ENCODE results near the gene THYN1. TPM values are rescaled to one million over a fixed set of nuclear protein-coding genes. Genes with fewer than 3 reads are reported as not detected.
A peak's percentile ranks its signal among the peaks of the same experiment; 100 is the strongest.

THYN1 gene
- polyA plus RNA-seq, 1 donor (not counting 4 experiments of a cell fraction or from before 2014, with no cell fraction given) = 45.8 TPM

DNA sequence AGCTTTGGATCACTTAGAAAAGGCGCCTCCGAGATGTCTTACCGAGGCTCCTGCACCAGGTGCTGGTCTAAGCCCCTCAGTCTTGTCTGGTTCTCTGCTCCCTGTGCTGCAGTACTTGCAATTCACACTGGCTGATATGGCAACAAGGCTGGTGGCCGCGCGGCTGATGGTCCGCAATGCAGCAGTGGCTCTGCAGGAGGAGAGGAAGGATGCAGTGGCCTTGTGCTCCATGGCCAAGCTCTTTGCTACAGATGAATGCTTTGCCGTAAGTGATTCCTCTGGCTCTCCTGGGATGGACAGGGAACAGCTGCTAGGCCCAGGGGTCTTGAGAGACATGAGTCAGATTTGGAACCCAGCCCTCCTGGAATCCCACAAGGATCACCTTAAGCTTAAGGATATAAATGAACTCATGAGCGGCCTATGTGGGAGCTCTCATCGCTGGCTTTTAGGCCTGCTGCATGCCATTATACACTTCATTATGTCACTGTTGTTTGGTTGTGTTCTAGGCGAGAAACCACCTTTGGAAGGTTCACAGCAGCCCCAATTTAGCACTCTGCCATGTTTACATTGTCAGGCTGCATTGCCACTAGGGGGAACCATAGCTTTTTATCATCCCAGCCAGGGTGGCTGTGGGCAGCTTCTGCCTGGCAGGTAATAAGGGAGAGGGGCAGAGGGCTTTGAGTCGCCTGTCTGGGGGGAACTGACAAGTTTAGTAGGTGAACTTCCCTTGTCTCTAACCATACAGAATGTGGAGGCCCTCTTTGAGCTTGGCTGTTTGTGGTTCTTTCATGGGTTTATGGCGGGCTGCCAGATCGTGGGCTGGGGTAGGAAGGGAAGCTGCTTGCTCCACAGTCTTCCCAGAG, 8.7 kb upstream of the THYN1 start:
- H2AFZ ChIP-seq (ENCODE audit: control insufficient read depth, low read length) = no peak overlapping the region
- no peak overlapping the region for H3K4me3 ChIP-seq (ENCODE audit: control insufficient read depth in 2 of 3, extremely low read depth in 1 of 3, insufficient read depth in 2 of 3, low read depth in 1 of 3, low read length in 3 of 3)
- no peaks in the 10 kb centered on the region for H4K20me1 ChIP-seq (ENCODE audit: control insufficient read depth, extremely low read depth, insufficient read depth, low read length)
- FAIRE-seq (peak; percentile 67), DNase-seq (ENCODE audit: low read depth, low spot score) (no peak)
- dilution Hi-C loops (cut with MboI; ENCODE audit: extremely low pct_ligation_motif_present, low sequenced_read_pairs) = no loop called here
- H3K9ac ChIP-seq (ENCODE audit: control insufficient read depth, extremely low read depth, insufficient read depth, low read length) = no peak overlapping the region
- H3K27me3 ChIP-seq (ENCODE audit: control insufficient read depth, extremely low read depth, insufficient read depth, low read length) = no peaks in the 10 kb centered on the region
- H3K79me2 ChIP-seq (ENCODE audit: control insufficient read depth, insufficient read depth, low read length) = no peaks in the 10 kb centered on the region
- H3K36me3 ChIP-seq (ENCODE audit: control insufficient read depth in 2 of 2, extremely low read depth in 1 of 2, insufficient read depth in 2 of 2, low read length in 2 of 2) = peaks cover 24 to 29% of the 10 kb centered on the region in 2 experiments
- H3K4me2 ChIP-seq (ENCODE audit: control insufficient read depth, extremely low read depth, insufficient read depth, low read depth, low read length) = no peak overlapping the region
- TF ChIP-seq EZH2 (IDR thresholded peaks at IDR 0.05; ENCODE audit: low read length) = no peak
- TF ChIP-seq, protein P1, sequence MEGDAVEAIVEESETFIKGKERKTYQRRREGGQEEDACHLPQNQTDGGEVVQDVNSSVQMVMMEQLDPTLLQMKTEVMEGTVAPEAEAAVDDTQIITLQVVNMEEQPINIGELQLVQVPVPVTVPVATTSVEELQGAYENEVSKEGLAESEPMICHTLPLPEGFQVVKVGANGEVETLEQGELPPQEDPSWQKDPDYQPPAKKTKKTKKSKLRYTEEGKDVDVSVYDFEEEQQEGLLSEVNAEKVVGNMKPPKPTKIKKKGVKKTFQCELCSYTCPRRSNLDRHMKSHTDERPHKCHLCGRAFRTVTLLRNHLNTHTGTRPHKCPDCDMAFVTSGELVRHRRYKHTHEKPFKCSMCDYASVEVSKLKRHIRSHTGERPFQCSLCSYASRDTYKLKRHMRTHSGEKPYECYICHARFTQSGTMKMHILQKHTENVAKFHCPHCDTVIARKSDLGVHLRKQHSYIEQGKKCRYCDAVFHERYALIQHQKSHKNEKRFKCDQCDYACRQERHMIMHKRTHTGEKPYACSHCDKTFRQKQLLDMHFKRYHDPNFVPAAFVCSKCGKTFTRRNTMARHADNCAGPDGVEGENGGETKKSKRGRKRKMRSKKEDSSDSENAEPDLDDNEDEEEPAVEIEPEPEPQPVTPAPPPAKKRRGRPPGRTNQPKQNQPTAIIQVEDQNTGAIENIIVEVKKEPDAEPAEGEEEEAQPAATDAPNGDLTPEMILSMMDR (optimal IDR thresholded peaks at IDR 0.05 in 1 of 3, IDR thresholded peaks at IDR 0.05 in 1 of 3, conservative IDR thresholded peaks at IDR 0.05 in 1 of 3; ENCODE audit: extremely low read depth in 1 of 3, insufficient read depth in 2 of 3, low read length in 3 of 3) = peak; percentile 70 to 83 (median 74)
- no peak overlapping the region for H3K27ac ChIP-seq (ENCODE audit: control insufficient read depth, insufficient read depth, low read length)
- H3K4me1 ChIP-seq (ENCODE audit: control insufficient read depth, extremely low read depth, insufficient read depth, low read length) = peaks cover 17% of the 10 kb centered on the region
- no peaks in the 10 kb centered on the region for H3K9me1 ChIP-seq (ENCODE audit: control insufficient read depth, extremely low read depth, insufficient read depth, low read length)
- H3K9me3 ChIP-seq (ENCODE audit: control insufficient read depth, low read depth, low read length) = no peaks in the 10 kb centered on the region

DNA sequence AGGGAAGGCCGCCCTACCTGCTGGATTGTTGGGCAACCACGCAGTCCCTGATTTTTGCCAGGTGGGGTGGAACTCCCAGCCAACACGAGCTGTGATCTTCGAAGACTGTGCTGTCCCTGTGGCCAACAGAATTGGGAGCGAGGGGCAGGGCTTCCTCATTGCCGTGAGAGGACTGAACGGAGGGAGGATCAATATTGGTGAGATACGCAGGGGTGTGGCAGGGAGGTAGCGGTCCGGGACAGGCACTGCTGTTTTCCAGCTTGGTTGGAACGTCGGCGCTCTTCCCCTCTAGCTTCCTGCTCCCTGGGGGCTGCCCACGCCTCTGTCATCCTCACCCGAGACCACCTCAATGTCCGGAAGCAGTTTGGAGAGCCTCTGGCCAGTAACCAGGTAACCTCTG, 7.8 kb upstream of the THYN1 start:
- dilution Hi-C loops (cut with MboI; ENCODE audit: extremely low pct_ligation_motif_present, low sequenced_read_pairs) = no loop called here
- peaks cover 2% of the 10 kb centered on the region for H3K9me1 ChIP-seq (ENCODE audit: control insufficient read depth, extremely low read depth, insufficient read depth, low read length)
- FAIRE-seq (no peak), DNase-seq (ENCODE audit: low read depth, low spot score) (no peak)
- H3K9me3 ChIP-seq (ENCODE audit: control insufficient read depth, low read depth, low read length) = no peaks in the 10 kb centered on the region
- no peak overlapping the region for H3K27ac ChIP-seq (ENCODE audit: control insufficient read depth, insufficient read depth, low read length)
- H3K79me2 ChIP-seq (ENCODE audit: control insufficient read depth, insufficient read depth, low read length) = peaks cover 3% of the 10 kb centered on the region
- TF ChIP-seq, protein P1 (optimal IDR thresholded peaks at IDR 0.05 in 1 of 3, IDR thresholded peaks at IDR 0.05 in 1 of 3, conservative IDR thresholded peaks at IDR 0.05 in 1 of 3; ENCODE audit: extremely low read depth in 1 of 3, insufficient read depth in 2 of 3, low read length in 3 of 3) = no peak
- no peak for TF ChIP-seq EZH2 (IDR thresholded peaks at IDR 0.05; ENCODE audit: low read length)
- H3K4me1 ChIP-seq (ENCODE audit: control insufficient read depth, extremely low read depth, insufficient read depth, low read length) = peaks cover 9% of the 10 kb centered on the region
- no peak overlapping the region for H3K9ac ChIP-seq (ENCODE audit: control insufficient read depth, extremely low read depth, insufficient read depth, low read length)
- no peaks in the 10 kb centered on the region for H3K27me3 ChIP-seq (ENCODE audit: control insufficient read depth, extremely low read depth, insufficient read depth, low read length)
- no peak overlapping the region for H3K4me3 ChIP-seq (ENCODE audit: control insufficient read depth in 2 of 3, extremely low read depth in 1 of 3, insufficient read depth in 2 of 3, low read depth in 1 of 3, low read length in 3 of 3)
- no peak overlapping the region for H3K4me2 ChIP-seq (ENCODE audit: control insufficient read depth, extremely low read depth, insufficient read depth, low read depth, low read length)
- H3K36me3 ChIP-seq (ENCODE audit: control insufficient read depth in 2 of 2, extremely low read depth in 1 of 2, insufficient read depth in 2 of 2, low read length in 2 of 2) = peaks cover 24 to 29% of the 10 kb centered on the region in 2 experiments
- no peaks in the 10 kb centered on the region for H4K20me1 ChIP-seq (ENCODE audit: control insufficient read depth, extremely low read depth, insufficient read depth, low read length)
- H2AFZ ChIP-seq (ENCODE audit: control insufficient read depth, low read length) = no peak overlapping the region

Data from keratinocyte (primary cell).